Amniotic epithelial cell (primary cell): ENCODE data around the gene ANKS1B.
"Not testable (repeated sequence)": the region's sequence is repeated elsewhere in the genome, so short reads cannot be mapped to it uniquely, and the experiment has no call there.

Experiments used
- DNase-seq: peaks from one replicate; pipeline ENCODE4 v3.0.0-alpha.2; 2010; ENCODE audit warnings: low read depth

Gene ANKS1B

DNA sequence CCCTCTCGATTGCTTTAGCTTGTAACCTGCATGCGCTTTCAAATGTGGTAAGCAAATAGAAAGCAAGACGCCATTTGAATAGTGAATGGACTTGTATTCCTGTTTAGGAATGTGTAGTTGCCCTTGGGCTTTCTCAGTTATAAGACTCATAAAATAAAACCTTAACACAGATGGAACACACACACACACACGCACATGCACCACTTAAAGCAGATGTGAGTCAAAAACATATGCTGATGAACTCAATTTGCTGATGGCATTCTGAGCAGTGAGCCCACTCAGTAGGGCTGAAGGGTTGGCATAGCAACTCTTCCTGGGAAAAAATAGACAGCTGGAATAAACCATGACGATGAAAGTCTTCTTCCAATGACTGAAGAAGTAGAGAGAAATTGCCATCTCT, 979.1 kb downstream of the ANKS1B start:
- no peak for DNase-seq

DNA sequence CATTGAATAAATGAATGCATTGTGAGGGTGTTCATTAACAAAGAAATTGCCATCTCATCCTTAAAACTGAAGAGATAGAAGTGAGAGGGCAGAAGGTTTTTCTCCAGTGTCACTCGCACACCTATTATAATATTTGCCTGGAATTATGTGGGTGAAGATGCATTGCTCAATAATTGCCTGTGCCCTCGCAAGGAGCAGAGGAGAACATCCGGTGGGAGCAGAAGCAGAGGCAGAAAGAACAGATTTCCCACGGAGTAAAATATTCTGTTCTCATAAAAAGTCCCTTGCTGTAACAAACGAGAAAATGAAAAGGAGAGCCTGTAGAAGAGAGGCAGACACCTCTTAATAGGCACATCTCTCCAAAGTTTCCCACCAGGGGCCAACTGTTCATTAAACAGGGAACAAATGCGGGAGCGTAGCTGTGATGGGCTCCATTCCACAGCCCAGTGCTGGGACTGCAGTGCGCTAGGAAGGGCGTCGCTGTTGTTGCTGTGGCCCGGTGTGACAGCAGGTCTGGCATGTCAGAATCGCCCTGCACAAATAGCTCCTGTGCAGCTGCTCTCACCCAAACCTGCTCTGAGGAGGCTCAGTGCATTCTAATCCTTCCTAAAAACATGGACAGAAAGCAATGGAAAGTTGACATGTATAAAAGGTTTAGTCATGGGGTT, 979.8 kb downstream of the ANKS1B start:
- DNase-seq: no peak

DNA sequence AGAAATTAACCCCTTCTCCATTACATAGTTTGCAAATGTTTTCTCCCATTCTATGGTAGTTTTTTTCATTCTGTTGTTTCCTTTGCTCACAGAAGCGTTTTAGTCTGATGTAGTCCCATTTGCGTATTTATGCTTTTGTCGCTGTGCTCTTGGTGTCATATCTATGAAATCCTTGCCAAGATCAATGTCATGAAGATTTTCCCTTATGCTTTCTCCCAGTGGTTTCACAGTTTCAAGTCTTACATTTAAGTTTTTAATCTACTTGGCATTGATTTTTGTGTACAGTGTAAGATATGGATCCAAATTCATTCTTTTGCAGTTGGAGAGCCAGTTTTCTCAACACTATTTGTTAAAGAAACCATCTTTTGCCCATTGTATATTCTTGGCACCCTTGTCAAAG, 982.0 kb downstream of the ANKS1B start:
- DNase-seq: no peak

DNA sequence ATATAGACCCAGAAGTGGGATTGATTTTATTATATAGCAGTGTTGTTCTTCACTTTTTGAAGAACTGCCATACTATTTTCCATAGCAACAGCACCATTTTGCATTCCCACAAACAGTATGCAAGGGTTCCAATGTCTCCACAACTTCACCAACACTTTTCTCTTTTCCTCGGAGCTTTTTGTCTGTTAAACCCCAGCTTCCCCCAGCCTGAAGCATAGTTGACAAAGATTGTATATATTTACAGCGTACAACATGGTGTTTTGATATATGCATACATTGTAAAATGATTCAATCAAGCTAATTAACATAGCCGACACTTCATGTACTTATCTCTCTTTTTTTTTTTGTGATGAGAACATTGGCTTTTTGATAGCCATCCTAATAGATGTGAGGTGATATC, 982.6 kb downstream of the ANKS1B start:
- no peak for DNase-seq

DNA sequence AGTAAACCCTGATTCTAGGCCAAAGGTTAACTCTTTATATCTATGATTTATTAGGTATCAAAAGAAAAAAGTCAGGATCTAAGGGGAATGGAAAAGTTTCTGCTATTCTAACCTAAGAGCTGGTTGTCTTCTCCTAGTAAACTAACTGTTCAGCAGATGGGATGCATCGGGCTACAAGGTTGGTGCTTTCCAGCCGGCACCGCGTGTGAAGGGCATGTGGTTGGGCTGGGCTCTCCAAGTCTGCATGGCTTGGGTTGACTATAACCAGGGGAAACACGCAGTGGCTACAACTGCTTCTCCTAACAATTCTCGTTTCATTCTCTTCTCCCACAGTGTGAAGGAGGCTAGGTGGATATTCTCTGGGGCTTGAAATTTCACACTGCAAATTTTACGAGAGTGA, 985.2 kb downstream of the ANKS1B start:
- no peak for DNase-seq

DNA sequence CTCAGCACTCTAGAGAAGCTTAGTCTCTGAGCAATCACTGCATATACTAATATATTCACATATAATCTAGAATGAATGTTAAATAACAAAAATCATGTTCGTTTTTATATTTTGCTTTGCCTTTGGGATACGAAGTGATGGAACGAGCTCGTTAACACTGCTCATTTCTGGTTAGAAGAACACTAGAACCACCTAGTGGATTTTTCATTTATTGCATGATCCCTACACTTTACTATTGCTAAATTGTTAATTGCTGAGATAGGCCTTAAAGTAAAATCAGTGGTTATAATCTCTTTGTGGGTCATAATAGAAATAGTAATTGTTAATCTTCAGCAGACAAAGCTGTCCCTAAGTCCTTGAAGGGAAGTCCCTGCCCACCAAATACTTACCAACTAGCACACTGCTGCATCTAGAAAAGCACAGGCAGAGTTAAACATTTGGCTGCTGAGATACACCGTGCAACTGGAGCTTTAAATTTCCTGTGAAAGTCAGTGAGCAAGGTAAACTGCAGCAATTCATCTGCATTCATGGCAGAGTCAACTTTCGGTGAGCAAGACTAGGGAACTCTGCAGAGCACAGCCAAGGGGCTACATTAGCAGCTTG, 985.9 kb downstream of the ANKS1B start:
- DNase-seq: peak; percentile 37

DNA sequence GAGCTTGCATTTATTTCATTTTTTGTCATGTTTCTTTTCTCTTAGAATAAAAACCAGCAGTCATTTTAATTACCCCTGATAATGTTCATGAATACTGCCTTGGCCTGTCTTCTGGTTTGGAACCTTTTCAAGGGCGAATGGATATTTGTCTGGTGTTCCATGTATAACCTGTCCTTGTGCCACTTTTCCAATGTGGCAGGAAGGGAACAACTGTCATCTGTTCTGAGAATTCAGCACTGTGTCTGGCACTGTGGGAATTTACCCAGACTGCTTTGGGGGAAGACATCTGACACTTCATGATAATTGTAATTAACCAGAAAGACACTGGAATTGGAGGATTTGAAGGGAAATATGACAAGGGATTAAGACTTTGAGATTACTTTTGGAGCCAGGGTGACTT, 986.8 kb downstream of the ANKS1B start:
- DNase-seq: no peak

DNA sequence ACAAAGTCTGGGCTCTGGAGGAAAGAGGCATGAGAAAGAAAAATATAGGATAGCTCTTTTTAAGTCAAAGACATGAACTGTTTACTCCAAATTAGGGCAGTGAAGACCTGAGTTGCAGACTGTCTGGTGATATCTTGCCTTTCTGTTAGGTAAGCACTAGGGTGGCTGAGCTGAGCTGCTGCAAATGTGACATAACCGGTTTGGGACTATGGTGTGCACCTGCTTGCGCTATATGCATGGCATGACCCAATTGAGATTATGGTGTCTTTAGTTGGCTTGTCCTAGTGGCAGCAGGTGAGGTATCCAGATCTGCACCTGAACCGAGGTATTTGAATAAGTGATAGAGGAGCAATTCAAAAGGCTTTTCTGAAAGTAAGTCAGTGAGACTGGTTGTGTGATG, 994.1 kb downstream of the ANKS1B start:
- DNase-seq: no peak

DNA sequence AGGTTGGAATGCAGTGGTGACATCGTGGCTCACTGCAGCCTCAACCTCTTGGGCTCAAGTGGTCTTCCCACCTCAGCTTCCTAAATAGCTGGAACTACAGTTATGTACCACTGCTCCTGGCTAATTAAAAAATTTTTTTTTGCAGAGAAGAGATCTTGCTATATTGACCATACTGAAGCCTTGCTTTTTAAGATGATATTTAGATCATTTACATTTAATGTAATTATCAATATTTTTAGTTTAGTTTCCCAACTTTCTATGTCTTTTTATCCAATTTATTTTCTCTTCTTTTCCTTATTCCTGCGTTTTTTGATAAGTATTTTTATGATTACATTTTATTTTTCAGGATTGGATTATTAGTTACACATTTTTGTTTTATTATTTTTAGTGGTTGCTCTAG, 999.6 kb downstream of the ANKS1B start:
- no peak for DNase-seq

DNA sequence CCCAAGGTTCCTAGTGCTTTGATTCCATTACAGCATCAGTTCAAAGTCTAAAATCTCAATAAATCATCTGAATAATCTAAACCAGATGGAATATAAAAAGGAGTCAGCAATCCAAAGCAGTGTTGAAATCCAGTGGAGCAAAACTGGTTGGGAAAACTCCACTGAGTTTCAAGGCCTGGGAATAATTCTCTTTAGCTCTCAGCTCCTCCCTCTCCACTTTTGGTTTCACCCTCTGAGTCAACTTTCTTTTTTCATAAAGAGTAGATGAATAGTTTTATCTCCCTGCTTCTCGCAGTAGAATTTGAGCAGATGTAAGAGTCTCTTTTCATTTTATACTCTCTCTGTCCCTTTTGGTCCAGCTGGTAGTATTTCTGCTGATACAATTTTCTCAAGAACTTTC, 1001.1 kb downstream of the ANKS1B start:
- no peak for DNase-seq

DNA sequence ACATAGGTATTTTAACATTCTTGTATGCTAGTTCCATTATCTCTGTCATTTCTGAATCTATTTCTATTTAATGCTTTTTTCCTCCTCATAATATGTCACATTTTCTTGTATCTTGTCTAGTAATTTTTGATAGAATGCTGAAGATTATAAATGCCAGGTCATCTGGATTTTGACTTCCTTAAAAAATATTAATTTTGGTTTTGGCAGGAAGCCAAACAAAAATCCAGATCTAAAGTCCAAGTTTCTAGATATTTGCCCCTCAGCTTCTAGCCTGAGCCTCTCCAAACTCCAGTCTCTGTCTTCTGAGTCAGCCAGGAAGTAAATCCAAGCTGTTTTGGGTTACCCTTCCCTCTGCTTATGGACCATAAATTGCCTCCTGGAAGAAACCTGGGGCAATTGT, 1004.2 kb downstream of the ANKS1B start:
- DNase-seq: no peak

DNA sequence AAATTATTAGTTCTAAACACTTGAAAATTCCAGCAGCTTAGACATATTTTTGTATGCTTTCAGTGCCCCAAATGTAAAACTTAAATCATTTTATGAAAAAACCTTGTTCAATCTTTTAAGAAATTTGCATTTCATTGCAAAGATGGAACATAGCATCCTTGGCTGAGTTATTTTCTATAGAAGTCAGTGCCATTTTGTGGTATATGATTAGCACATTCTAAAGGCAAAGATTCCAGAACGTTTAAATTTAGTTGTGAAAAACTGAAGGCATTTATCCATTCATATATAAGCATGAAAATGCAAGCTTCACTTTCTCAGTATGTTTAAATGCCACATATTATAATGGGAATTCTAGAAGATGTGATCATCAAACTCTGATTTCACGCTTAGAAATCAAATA, 1007.5 kb downstream of the ANKS1B start:
- no peak for DNase-seq

DNA sequence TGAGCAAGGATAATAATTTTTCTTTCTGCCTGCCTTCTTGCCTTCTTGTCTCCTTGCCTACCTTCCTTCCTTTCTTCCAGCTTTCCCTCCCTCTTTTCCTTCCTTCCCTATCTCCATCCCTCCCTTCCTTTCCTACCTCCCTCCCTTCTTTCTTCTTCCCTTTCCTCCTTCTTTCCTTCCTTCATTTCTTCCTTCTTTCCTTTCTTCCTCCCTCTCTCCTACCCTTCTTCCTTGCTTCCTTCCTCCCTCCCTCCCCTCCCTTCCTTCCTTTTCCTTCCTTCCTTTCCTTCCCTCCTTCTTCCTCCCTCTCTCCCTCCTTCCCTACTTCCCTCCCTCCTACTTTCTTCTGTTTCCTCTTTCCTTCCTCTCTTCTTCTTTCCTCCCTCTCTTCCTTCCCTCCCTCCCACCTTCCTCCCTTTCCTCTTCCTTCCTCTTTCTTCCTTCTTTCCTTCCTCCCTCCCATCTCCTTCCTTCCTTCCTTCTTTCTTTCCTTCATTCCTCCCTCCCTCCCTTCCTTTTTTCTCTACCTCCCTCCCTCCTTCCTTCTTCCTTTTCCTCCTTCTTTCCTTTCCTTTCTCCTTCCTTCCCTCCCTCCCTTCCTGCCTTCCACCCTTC, 1009.9 kb downstream of the ANKS1B start:
- DNase-seq: no peak

DNA sequence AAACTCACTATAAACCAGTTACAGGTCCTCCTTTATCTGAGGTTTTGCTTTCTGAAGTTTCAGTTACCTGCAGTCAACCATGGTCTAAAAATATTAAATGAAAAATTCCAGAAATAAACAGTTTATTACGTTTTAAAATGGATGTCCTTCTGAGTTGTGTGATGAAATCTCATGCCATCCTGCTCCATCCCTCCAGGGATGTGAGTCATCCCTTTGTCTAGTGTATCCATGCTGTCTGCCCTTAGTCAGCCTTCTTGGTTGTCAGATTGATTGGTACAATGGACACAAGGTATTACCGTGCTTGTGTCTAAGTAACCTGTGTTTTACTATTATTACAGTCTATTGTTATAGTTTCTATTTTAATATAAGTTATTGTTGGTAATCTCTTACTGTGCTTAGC, 1011.3 kb downstream of the ANKS1B start:
- DNase-seq: peak; percentile 54

DNA sequence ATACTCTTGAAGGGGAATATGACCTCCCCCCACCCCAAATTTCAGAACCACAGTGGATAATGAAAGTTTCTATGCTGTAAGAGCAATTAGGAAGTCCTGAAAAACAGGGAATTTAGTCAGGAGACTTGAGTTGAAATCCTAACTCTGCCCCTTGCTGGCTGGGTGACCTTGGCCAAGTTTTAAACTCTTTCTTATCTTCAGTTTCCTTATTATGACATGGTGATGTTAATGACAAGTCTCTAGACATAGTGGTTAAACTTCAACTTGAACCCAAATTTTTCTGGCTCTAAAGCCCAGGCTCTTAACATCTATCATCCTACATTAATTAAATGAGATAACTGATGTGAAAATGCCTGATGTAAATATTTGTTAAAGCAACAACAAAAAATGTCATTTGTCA, 1013.8 kb downstream of the ANKS1B start:
- no peak for DNase-seq

DNA sequence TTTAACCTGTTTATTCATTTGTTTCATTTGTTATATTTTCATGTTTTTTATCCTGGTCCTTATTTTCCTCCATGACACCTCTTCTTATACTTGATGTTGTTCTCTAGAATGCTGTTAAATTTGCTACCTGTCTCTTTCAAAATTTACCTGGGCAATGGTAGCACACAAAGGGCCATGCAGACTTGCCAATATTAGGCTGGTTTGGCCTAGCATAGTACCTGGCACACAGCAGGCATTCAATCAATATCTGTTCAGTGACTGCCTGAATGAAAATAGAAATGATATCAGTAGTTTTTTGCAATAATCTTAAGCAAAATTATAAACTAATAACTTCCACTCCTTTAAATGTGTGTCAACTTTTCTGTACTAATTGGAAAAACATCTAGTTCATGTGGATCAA, 1014.5 kb downstream of the ANKS1B start:
- no peak for DNase-seq

DNA sequence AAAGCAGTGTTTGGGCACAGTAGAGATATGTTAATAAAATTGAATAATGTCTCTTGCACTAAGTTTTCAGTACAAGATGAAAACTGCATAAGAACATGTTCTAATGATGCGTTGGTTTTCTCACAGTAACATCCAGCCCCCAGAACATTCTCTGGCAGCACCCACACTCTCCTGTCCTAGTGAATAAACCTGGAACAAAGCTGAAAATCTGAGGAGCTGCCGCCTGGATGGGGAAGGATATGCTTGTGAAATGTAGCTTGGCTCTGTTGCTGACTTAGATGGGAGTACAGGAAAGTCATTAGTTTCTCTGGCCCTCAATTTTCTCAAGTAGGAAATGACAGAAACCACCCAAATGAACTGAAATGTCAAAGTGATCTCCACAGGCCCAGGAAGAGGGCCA, 1015.8 kb downstream of the ANKS1B start:
- no peak for DNase-seq

DNA sequence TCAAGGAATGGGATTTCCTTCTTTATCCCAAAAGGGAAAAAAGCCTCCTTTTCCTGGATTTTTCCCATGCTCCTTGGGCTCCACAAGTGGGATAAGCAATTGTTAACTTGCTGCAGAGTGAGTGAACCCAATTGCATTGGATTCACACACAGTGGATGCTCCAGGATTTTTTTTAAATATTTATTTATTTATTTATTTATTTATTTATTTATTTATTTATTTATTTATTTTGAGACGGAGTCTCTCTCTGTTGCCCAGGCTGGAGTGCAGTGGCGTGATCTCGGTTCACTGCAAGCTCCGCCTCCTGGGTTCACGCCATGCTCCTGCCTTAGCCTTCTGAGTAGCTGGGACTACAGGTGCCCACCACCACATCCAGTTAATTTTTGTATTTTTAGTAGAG, 1027.6 kb downstream of the ANKS1B start:
- DNase-seq: not testable (repeated sequence)

DNA sequence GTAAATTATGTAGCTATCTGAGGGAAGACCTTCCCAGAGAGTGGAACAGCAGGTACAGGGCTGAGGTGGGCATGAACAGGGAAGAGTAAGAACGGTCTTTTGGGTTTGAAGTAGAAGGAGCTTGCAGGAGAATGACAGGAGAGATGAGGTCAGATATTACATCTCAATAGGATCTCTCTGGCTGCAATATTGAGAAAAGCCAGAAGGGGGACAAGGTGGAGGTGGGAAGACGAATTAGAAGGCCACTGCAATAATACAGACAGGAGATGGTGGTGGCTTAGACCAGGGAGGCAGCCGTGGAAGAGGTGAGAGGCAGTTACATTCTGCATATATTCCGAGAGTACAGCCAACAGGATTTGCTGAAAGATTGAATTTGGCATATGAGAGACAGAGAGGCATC, 1029.5 kb downstream of the ANKS1B start:
- DNase-seq: no peak

DNA sequence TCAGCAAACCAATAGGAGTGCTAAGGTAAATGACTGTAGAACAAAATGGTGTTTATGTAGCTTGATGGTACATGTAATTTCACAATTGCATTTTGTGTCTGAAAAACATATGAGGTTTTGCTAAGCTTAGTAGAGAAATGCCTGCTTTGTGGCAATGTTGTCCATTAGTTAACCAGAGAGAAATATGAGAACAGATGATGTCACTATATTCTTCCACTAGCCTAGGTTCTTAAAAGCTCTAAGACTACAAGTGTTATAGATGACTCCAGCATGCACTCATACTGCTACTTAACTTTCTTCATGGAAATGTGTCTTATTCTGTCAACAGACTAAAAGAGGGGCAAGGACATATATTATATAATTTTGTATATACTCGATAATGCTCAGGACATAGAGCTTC, 1030.2 kb downstream of the ANKS1B start:
- no peak for DNase-seq

DNA sequence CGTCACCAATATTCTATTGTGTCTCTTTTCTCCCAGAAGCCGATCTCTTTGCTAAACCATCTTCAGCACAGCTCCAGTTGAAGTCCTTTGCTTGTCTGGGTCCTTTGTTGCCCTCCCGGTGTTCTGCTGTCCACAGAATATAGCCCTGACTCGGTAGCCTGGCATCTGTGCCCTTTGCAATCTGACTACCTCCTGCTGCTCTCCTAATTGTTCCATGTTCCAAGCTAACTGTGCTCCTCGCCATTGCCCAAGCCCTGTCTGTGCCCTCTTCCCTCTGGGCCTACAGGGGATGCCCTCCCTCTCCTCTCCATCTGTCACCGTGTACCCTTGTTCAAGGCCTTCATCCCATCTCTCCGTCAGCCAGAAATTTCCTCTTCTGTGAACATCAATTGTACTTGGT, 1033.3 kb downstream of the ANKS1B start:
- no peak for DNase-seq

DNA sequence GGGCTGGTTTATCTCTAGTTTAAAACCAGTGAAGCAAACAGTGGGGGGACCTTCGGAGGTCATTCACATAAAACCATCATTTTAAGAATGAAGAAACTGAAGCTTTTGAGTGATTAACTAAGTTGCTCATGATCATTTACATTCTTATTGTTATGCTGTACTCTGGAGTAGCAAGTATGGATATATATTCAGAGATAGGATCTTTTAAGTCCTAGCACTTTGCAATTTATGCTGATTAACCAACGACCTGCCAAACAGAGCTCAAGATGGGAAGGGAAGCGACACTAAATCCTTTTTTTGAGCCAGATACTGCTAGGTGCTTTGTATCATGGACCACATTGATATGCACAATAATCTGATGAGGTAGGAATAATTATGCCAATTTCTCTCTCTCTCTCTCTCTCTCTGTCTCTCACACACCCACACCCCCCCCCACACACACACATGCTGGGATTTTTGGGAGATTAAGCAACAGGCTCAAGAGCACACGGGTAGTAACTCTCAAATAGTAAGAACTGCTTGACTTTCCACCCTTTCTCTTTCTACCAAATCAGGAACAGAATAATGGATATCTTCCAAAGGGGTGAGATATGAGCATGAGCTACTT, 1036.3 kb downstream of the ANKS1B start:
- no peak for DNase-seq

DNA sequence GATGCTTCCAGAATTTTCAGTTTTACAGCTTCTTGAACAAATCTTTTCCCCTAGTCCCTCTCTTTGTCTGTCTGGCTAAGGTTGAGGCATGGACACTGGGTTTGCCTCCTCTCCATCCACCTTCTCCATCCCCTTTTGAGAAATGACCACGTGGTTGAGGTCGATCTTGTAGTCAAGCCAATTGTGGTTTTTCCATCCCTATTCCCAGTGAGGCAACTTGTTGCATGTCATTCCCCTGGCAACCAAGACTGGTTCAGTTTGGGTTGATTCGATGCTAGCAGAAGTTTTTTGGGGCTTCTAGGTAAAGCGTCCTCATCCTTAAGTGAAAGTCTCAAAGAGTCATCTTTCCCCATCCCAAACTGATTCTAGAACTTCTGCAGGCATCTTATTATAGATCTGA, 1038.9 kb downstream of the ANKS1B start:
- no peak for DNase-seq

DNA sequence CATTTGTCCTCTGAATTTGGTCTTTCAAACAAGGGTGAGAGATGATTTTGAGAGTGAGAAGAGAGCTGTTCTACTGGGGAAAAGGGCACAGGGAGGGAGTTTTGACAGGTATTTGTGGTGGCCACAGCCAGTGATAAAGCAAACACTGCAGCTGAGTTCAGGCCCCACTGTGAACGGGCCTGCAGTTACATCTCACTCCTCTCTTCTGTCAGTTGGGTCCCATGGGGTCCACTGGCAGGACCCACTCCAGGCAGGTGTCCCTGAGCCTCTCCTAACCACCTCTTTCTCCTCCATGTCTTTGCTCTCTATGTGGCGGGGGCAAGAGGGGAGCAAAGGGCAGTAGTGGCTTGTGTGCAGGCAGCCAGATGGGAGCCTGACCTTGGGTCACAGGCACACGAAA, 1044.8 kb downstream of the ANKS1B start:
- no peak for DNase-seq
